IgD-negative memory B cell (primary cell): ENCODE results near the gene MTLN. TPM values are rescaled to one million over a fixed set of nuclear protein-coding genes. Genes with fewer than 3 reads are reported as not detected.
"Not testable (repeated sequence)": the region's sequence is repeated elsewhere in the genome, so short reads cannot be mapped to it uniquely, and the experiment has no call there.

Experiments used
- H3K27ac Mint-ChIP-seq, 3 donors: one replicate each; pipeline ENCODE4 v1.8.0; 2020 to 2022; ENCODE audit warnings: mild to moderate bottlenecking in 3 of 3, mixed read lengths in 3 of 3, moderate library complexity in 1 of 3
- H3K27me3 Mint-ChIP-seq: one replicate; pipeline ENCODE4 v1.8.0; 2021; ENCODE audit warnings: mixed read lengths
- H3K36me3 Mint-ChIP-seq: one replicate; pipeline ENCODE4 v1.8.0; 2020; ENCODE audit warnings: mild to moderate bottlenecking, mixed read lengths
- H3K4me1 Mint-ChIP-seq, 3 donors: one replicate each; pipeline ENCODE4 v1.8.0; 2020 to 2022; ENCODE audit warnings: mixed read lengths in 3 of 3, mild to moderate bottlenecking in 1 of 3
- H3K4me3 Mint-ChIP-seq, 4 donors: one replicate each; pipeline ENCODE4 v1.8.0; 2020 to 2022; ENCODE audit warnings: mild to moderate bottlenecking in 4 of 4, mixed read lengths in 4 of 4, moderate library complexity in 3 of 4
- H3K9me3 Mint-ChIP-seq, 3 donors: one replicate each; pipeline ENCODE4 v1.8.0; 2020 to 2021; ENCODE audit warnings: mixed read lengths in 3 of 3, mild to moderate bottlenecking in 1 of 3
- polyA plus RNA-seq: library from polyadenylated mRNA; unstranded; fragments of 300-500 nt; fragmentation: Illumina TruSeq; gene quantifications from one replicate; pipeline ENCODE4 v1.2.3, GENCODE V29; 2021

The MTLN gene
- polyA plus RNA-seq, 1 donor from 2014 or later: 112 TPM

- H3K4me1 Mint-ChIP-seq: peaks cover 2 to 11% (median 8%) of the 10 kb centered on the region in 3 donors
- peaks cover 0 to 5% (median 0%) of the 10 kb centered on the region in 3 donors for H3K9me3 Mint-ChIP-seq
- H3K36me3 Mint-ChIP-seq: peaks cover 3% of the 10 kb centered on the region
- peak overlapping the region in 2 of 4 donors; percentile 7 to 73 for H3K4me3 Mint-ChIP-seq
- peaks cover 34% of the 10 kb centered on the region for H3K27me3 Mint-ChIP-seq
- peak overlapping the region in 1 of 3 donors; percentile 38 for H3K27ac Mint-ChIP-seq
These were observed 3.3 kb upstream of the MTLN start for GRCh38 chr2:110215566-110216158.

- H3K27me3 Mint-ChIP-seq: peaks cover 34% of the 10 kb centered on the region
- peaks cover 3 to 11% (median 10%) of the 10 kb centered on the region in 3 donors for H3K4me1 Mint-ChIP-seq
- H3K27ac Mint-ChIP-seq: peak overlapping the region in 1 of 3 donors; percentile 38
- H3K36me3 Mint-ChIP-seq: peaks cover 3% of the 10 kb centered on the region
- peaks cover 0 to 5% (median 0%) of the 10 kb centered on the region in 3 donors for H3K9me3 Mint-ChIP-seq
- H3K4me3 Mint-ChIP-seq: peak overlapping the region in 1 of 4 donors; percentile 73
These were observed 2.7 kb upstream of the MTLN start for GRCh38 chr2:110215091-110215490.

- not testable (repeated sequence) for H3K36me3 Mint-ChIP-seq, H3K9me3 Mint-ChIP-seq
- Mint-ChIP-seq H3K27ac (peak overlapping the region in 2 of 3 donors; percentile 29 to 56), H3K4me1 (peaks cover 5 to 16% (median 14%) of the 10 kb centered on the region in 3 donors), H3K27me3 (peaks cover 24% of the 10 kb centered on the region), H3K4me3 (peak overlapping the region in 3 of 4 donors; percentile 34 to 73 (median 36))
These were observed 1.2 kb upstream of the MTLN start for GRCh38 chr2:110213522-110213921.

GRCh38 chr2:110205660-110206455 is 6.5 kb downstream of the MTLN start:
- H3K36me3 Mint-ChIP-seq: peaks cover 3% of the 10 kb centered on the region
- H3K4me1 Mint-ChIP-seq: peaks cover 10 to 22% (median 11%) of the 10 kb centered on the region in 3 donors
- peak overlapping the region; percentile 72 to 96 (median 90) for H3K4me3 Mint-ChIP-seq
- H3K27me3 Mint-ChIP-seq: peaks cover 1% of the 10 kb centered on the region
- H3K27ac Mint-ChIP-seq: peak overlapping the region; percentile 55 to 96 (median 78)
- H3K9me3 Mint-ChIP-seq: no peaks in the 10 kb centered on the region

GRCh38 chr2:110204408-110205385 is 7.7 kb downstream of the MTLN start, which contains the start of gene NPHP1:
NPHP1 (minus strand) TSS chr2:110205013; CDS start chr2:110204968, 45 bp downstream.
- Mint-ChIP-seq H3K4me3 (peak within 1 kb of the TSS; percentile 72 to 96 (median 90)), H3K9me3 (no peaks in the 10 kb centered on the region), H3K36me3 (peaks cover 3% of the 10 kb centered on the region), H3K4me1 (peaks cover 7 to 16% (median 10%) of the 10 kb centered on the region in 3 donors), H3K27ac (peak within 1 kb of the TSS; percentile 55 to 96 (median 96)), H3K27me3 (peaks cover 1% of the 10 kb centered on the region)

GRCh38 chr2:110198016-110198415 is 14.3 kb downstream of the MTLN start:
- H3K9me3 Mint-ChIP-seq: no peaks in the 10 kb centered on the region
- H3K4me3 Mint-ChIP-seq: no peak overlapping the region
- no peak overlapping the region for H3K27ac Mint-ChIP-seq
- H3K4me1 Mint-ChIP-seq: peaks cover 0 to 1% (median 0%) of the 10 kb centered on the region in 3 donors
- H3K27me3 Mint-ChIP-seq: peaks cover 3% of the 10 kb centered on the region
- H3K36me3 Mint-ChIP-seq: no peaks in the 10 kb centered on the region

- no peaks in the 10 kb centered on the region for H3K9me3 Mint-ChIP-seq
- no peaks in the 10 kb centered on the region for H3K36me3 Mint-ChIP-seq
- no peak overlapping the region for H3K4me3 Mint-ChIP-seq
- H3K4me1 Mint-ChIP-seq: peaks cover 0 to 1% (median 0%) of the 10 kb centered on the region in 3 donors
- peaks cover 3% of the 10 kb centered on the region for H3K27me3 Mint-ChIP-seq
- H3K27ac Mint-ChIP-seq: no peak overlapping the region
These were observed 14.9 kb downstream of the MTLN start for GRCh38 chr2:110197452-110197851.

- H3K36me3 Mint-ChIP-seq, H3K4me3 Mint-ChIP-seq, H3K4me1 Mint-ChIP-seq, H3K9me3 Mint-ChIP-seq, H3K27ac Mint-ChIP-seq, H3K27me3 Mint-ChIP-seq: not testable (repeated sequence)
These were observed 22.2 kb downstream of the MTLN start for GRCh38 chr2:110190169-110190568.

- Mint-ChIP-seq H3K27me3 (peaks cover 20% of the 10 kb centered on the region), H3K36me3 (peaks cover 9% of the 10 kb centered on the region), H3K4me1 (no peaks in the 10 kb centered on the region), H3K27ac (no peak overlapping the region), H3K9me3 (peaks cover 3 to 18% (median 9%) of the 10 kb centered on the region in 3 donors), H3K4me3 (no peak overlapping the region)
These were observed 29.9 kb downstream of the MTLN start for GRCh38 chr2:110182449-110182848.

- Mint-ChIP-seq H3K4me1 (no peaks in the 10 kb centered on the region), H3K4me3 (no peak overlapping the region), H3K9me3 (peaks cover 3 to 18% (median 9%) of the 10 kb centered on the region in 3 donors), H3K36me3 (peaks cover 9% of the 10 kb centered on the region), H3K27me3 (peaks cover 18% of the 10 kb centered on the region), H3K27ac (no peak overlapping the region)
These were observed 32.3 kb downstream of the MTLN start for GRCh38 chr2:110180036-110180435.

- no peak overlapping the region for H3K4me3 Mint-ChIP-seq
- H3K27me3 Mint-ChIP-seq: peaks cover 6% of the 10 kb centered on the region
- peaks cover 4 to 5% (median 4%) of the 10 kb centered on the region in 3 donors for H3K4me1 Mint-ChIP-seq
- H3K9me3 Mint-ChIP-seq: peaks cover 0 to 2% (median 0%) of the 10 kb centered on the region in 3 donors
- no peak overlapping the region for H3K27ac Mint-ChIP-seq
- peaks cover 3% of the 10 kb centered on the region for H3K36me3 Mint-ChIP-seq
These were observed 38.8 kb downstream of the MTLN start for GRCh38 chr2:110173523-110173922.

GRCh38 chr2:110172506-110172905 is 39.8 kb downstream of the MTLN start:
- H3K9me3 Mint-ChIP-seq: peaks cover 0 to 2% (median 0%) of the 10 kb centered on the region in 3 donors
- peaks cover 2% of the 10 kb centered on the region for H3K36me3 Mint-ChIP-seq
- no peak overlapping the region for H3K4me3 Mint-ChIP-seq
- peaks cover 4 to 5% (median 4%) of the 10 kb centered on the region in 3 donors for H3K4me1 Mint-ChIP-seq
- no peak overlapping the region for H3K27ac Mint-ChIP-seq
- peaks cover 6% of the 10 kb centered on the region for H3K27me3 Mint-ChIP-seq

- Mint-ChIP-seq H3K4me3 (peak overlapping the region; percentile 8 to 90 (median 80)), H3K27me3 (peaks cover 3% of the 10 kb centered on the region), H3K36me3 (peaks cover 2% of the 10 kb centered on the region), H3K4me1 (peaks cover 4 to 5% (median 4%) of the 10 kb centered on the region in 3 donors), H3K9me3 (peaks cover 0 to 2% (median 0%) of the 10 kb centered on the region in 3 donors), H3K27ac (no peak overlapping the region)
These were observed 42.2 kb downstream of the MTLN start for GRCh38 chr2:110170102-110170501.

GRCh38 chr2:110167326-110168000 is 44.9 kb downstream of the MTLN start:
- Mint-ChIP-seq H3K27ac (no peak overlapping the region), H3K36me3 (peaks cover 7% of the 10 kb centered on the region), H3K9me3 (peaks cover 0 to 2% (median 0%) of the 10 kb centered on the region in 3 donors), H3K4me1 (peaks cover 4 to 5% (median 4%) of the 10 kb centered on the region in 3 donors), H3K4me3 (no peak overlapping the region), H3K27me3 (no peaks in the 10 kb centered on the region)
